A549 (cell line): Measurements from ENCODE around the gene FAM177B.

ENCODE experiments used
- CBX8 ChIP-seq: fragments of 200-600 bp; sonication (generic); IDR thresholded peaks from 2 replicates; pipeline ENCODE4 v1.6.1; 2016
- CHD2 ChIP-seq: fragments of 150-350 bp; IDR thresholded peaks from 2 replicates; pipeline ENCODE4 v1.6.1; 2014; ENCODE audit warnings: low read length; ENCODE audit not compliant: partially characterized antibody
- CTCF ChIP-seq: fragments of >200 bp; sonication (Bioruptor Twin); formaldehyde crosslinking; IDR thresholded peaks from 3 replicates; pipeline ENCODE4 v1.5.1; 2016
- EP300 ChIP-seq, 2 experiments: fragments of >200 bp; sonication (Bioruptor Twin); formaldehyde crosslinking; IDR thresholded peaks; 2 replicates in 1 of 2; 3 replicates in 1 of 2; pipeline ENCODE4 v1.6.1; 2016 to 2017
- ESRRA ChIP-seq: fragments of 150-350 bp; IDR thresholded peaks from 2 replicates; pipeline ENCODE4 v1.6.1; 2014; ENCODE audit warnings: mild to moderate bottlenecking, low read length, borderline replicate concordance
- JUN ChIP-seq, 2 experiments: fragments of >200 bp; sonication (Bioruptor Twin); formaldehyde crosslinking; IDR thresholded peaks; 2 replicates in 1 of 2; 3 replicates in 1 of 2; pipeline ENCODE4 v1.6.1; 2016 to 2017
- POLR2A ChIP-seq: IDR thresholded peaks from 2 replicates; pipeline ENCODE4 v1.6.1; 2012; ENCODE audit warnings: mild to moderate bottlenecking, low read length
- RAD21 ChIP-seq, 2 experiments: fragments of >200 bp in 1 of 2; sonication (Bioruptor Twin) in 1 of 2; formaldehyde crosslinking in 1 of 2; IDR thresholded peaks in 1 of 2; conservative IDR thresholded peaks in 1 of 2; 2 replicates in 1 of 2; 3 replicates in 1 of 2; pipeline ENCODE4 v1.6.1; 2012 to 2018; ENCODE audit warnings: inconsistent platforms in 1 of 2
- SMC3 ChIP-seq: fragments of >200 bp; sonication (Bioruptor Twin); formaldehyde crosslinking; IDR thresholded peaks from 3 replicates; pipeline ENCODE4 v1.6.1; 2018; ENCODE audit warnings: inconsistent platforms
- USF2 ChIP-seq: fragments of 450-650 bp; IDR thresholded peaks from 2 replicates; pipeline ENCODE4 v1.6.1; 2014; ENCODE audit warnings: antibody characterized with exemption
- TF ChIP-seq, protein P1 (sequence below): IDR thresholded peaks from 2 replicates; pipeline ENCODE4 v1.6.1; 2012
- TF ChIP-seq, protein P2 (sequence below): IDR thresholded peaks from 2 replicates; pipeline ENCODE4 v1.6.1; 2012
- TF ChIP-seq, protein P3 (sequence below): fragments of 150-350 bp; IDR thresholded peaks from 2 replicates; pipeline ENCODE4 v1.6.1; 2014; ENCODE audit warnings: low read depth, mild to moderate bottlenecking, low read length

- TF ChIP-seq CTCF (no peak), ESRRA (no peak), CHD2 (no peak), POLR2A (no peak), RAD21 (conservative IDR thresholded peaks at IDR 0.05 in 1 of 2, IDR thresholded peaks at IDR 0.05 in 1 of 2) (no peak), USF2 (no peak), EP300 (IDR thresholded peaks at IDR 0.05) (no peak), SMC3 (no peak), CBX8 (no peak), JUN (IDR thresholded peaks at IDR 0.05) (no peak)
- TF ChIP-seq, protein P1, sequence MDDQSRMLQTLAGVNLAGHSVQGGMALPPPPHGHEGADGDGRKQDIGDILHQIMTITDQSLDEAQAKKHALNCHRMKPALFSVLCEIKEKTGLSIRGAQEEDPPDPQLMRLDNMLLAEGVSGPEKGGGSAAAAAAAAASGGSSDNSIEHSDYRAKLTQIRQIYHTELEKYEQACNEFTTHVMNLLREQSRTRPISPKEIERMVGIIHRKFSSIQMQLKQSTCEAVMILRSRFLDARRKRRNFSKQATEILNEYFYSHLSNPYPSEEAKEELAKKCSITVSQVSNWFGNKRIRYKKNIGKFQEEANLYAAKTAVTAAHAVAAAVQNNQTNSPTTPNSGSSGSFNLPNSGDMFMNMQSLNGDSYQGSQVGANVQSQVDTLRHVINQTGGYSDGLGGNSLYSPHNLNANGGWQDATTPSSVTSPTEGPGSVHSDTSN = no peak
- TF ChIP-seq, protein P2, sequence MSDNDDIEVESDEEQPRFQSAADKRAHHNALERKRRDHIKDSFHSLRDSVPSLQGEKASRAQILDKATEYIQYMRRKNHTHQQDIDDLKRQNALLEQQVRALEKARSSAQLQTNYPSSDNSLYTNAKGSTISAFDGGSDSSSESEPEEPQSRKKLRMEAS = no peak
- TF ChIP-seq, protein P3, sequence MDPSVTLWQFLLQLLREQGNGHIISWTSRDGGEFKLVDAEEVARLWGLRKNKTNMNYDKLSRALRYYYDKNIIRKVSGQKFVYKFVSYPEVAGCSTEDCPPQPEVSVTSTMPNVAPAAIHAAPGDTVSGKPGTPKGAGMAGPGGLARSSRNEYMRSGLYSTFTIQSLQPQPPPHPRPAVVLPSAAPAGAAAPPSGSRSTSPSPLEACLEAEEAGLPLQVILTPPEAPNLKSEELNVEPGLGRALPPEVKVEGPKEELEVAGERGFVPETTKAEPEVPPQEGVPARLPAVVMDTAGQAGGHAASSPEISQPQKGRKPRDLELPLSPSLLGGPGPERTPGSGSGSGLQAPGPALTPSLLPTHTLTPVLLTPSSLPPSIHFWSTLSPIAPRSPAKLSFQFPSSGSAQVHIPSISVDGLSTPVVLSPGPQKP = no peak
Measured at GRCh38 chr1:222768592-222768991, 31.6 kb downstream of the FAM177B start.
